RWPE1 (cell line): ENCODE results near the gene PDZD2.
"Not testable (repeated sequence)": the region's sequence is repeated elsewhere in the genome, so short reads cannot be mapped to it uniquely, and the experiment has no call there.

Experiments
- CTCF ChIA-PET: fragments of 350-600 bp; sonication (Branson Sonifier 250); formaldehyde crosslinking; extraction: SDS; loops from one replicate; lab custom pipeline; 2021; lab: Yijun Ruan, JAX
- POLR2A ChIA-PET: fragments of 400-600 bp; formaldehyde crosslinking; extraction: SDS; loops from one replicate; lab custom pipeline; 2020; ENCODE audit warnings: antibody characterized with exemption; ENCODE audit not compliant: low non-redundant PET; lab: Yijun Ruan, JAX
- DNase-seq: peaks from one replicate; pipeline ENCODE4 v3.0.0; 2012; ENCODE audit warnings: low spot score
- H3K27ac ChIP-seq: fragments of 450-650 bp; 2 replicates; pipeline ENCODE4 v1.5.1; 2017
- CTCF ChIP-seq: fragments of 450-650 bp; conservative IDR thresholded peaks from 2 replicates; pipeline ENCODE4 v1.5.1; 2017; ENCODE audit warnings: low read depth, mild to moderate bottlenecking

Gene PDZD2

GRCh38 chr5:31757806-31758205 lies 118.9 kb downstream of the PDZD2 start:
- no peak for DNase-seq
- TF ChIP-seq CTCF, result no peak
- ChIA-PET POLR2A (no interaction called here), CTCF (no interaction called here)
- no peak overlapping the region for H3K27ac ChIP-seq

- ChIA-PET CTCF (interaction anchor here (0.6 kb wide), 1 partner anchor 104 kb away, joined by 5 read pairs; no protein-coding TSS in a partner anchor), POLR2A (no interaction called here)
- no peak for TF ChIP-seq CTCF
- no peak for DNase-seq
- no peak overlapping the region for H3K27ac ChIP-seq
These were observed 120.0 kb downstream of the PDZD2 start for GRCh38 chr5:31758803-31759425.

GRCh38 chr5:31759925-31760324 lies 121.0 kb downstream of the PDZD2 start:
- DNase-seq, result no peak
- POLR2A ChIA-PET, result no interaction called here
- no peak overlapping the region for H3K27ac ChIP-seq
- CTCF ChIA-PET, result no interaction called here
- no peak for TF ChIP-seq CTCF

- CTCF ChIA-PET, result no interaction called here
- POLR2A ChIA-PET, result no interaction called here
- TF ChIP-seq CTCF, result no peak
These were observed 122.9 kb downstream of the PDZD2 start for GRCh38 chr5:31761877-31762276.

GRCh38 chr5:31763424-31763823 lies 124.5 kb downstream of the PDZD2 start:
- POLR2A ChIA-PET, result no interaction called here
- no peak overlapping the region for H3K27ac ChIP-seq
- DNase-seq, result no peak
- CTCF ChIA-PET, result no interaction called here
- no peak for TF ChIP-seq CTCF

More at GRCh38 chr5:31761877-31762276, 122.9 kb downstream of the PDZD2 start:
- no peak overlapping the region for H3K27ac ChIP-seq
- no peak for DNase-seq

GRCh38 chr5:31764687-31765086 lies 125.8 kb downstream of the PDZD2 start:
- POLR2A ChIA-PET, CTCF ChIA-PET, DNase-seq, H3K27ac ChIP-seq: not testable (repeated sequence)

- CTCF ChIA-PET, result no interaction called here
- no peak overlapping the region for H3K27ac ChIP-seq
- DNase-seq, result no peak
- POLR2A ChIA-PET, result no interaction called here
- no peak for TF ChIP-seq CTCF
These were observed 128.6 kb downstream of the PDZD2 start for GRCh38 chr5:31767335-31768031.
